Glutamatergic neuron (in vitro differentiated cells): Measurements from ENCODE around the gene NEK9. TPM values are rescaled to one million over a fixed set of nuclear protein-coding genes. Genes with fewer than 3 reads are reported as not detected.

Source experiments
- DNase-seq: peaks from one replicate; pipeline ENCODE4 v3.0.0; 2022
- H3K27ac Mint-ChIP-seq: one replicate; pipeline ENCODE4 v1.8.0; 2020; ENCODE audit warnings: mild to moderate bottlenecking, mixed read lengths, inconsistent platforms; ENCODE audit not compliant: unreplicated experiment
- H3K27me3 Mint-ChIP-seq: one replicate; pipeline ENCODE4 v1.8.0; 2020; ENCODE audit warnings: mild to moderate bottlenecking, moderate library complexity, mixed read lengths, inconsistent platforms; ENCODE audit not compliant: unreplicated experiment
- H3K36me3 Mint-ChIP-seq: one replicate; pipeline ENCODE4 v1.8.0; 2020; ENCODE audit warnings: mild to moderate bottlenecking, mixed read lengths, inconsistent platforms; ENCODE audit not compliant: unreplicated experiment
- H3K4me1 Mint-ChIP-seq: one replicate; pipeline ENCODE4 v1.8.0; 2020; ENCODE audit warnings: mild to moderate bottlenecking, low read depth, mixed read lengths, inconsistent platforms; ENCODE audit not compliant: unreplicated experiment
- H3K4me3 Mint-ChIP-seq: one replicate; pipeline ENCODE4 v1.8.0; 2020; ENCODE audit warnings: mild to moderate bottlenecking, mixed read lengths, inconsistent platforms; ENCODE audit not compliant: unreplicated experiment
- H3K9me3 Mint-ChIP-seq: one replicate; pipeline ENCODE4 v1.8.0; 2020; ENCODE audit warnings: mild to moderate bottlenecking, moderate library complexity, mixed read lengths, inconsistent platforms; ENCODE audit not compliant: unreplicated experiment
- total RNA-seq: library from RNA; stranded (reverse); fragmentation: NEBNext Ultra II Directional; extraction: Animal tissue kit (Norgen Biotek cat#: 25700); gene quantifications from one replicate; pipeline ENCODE4 v1.2.1, GENCODE V29; 2021; ENCODE audit not compliant: unreplicated experiment
- TF ChIP-seq, protein P1 (sequence below): fragments of 200-600 bp; sonication (generic); IDR thresholded peaks from one replicate; pipeline ENCODE4 v1.5.0; 2021; ENCODE audit not compliant: partially characterized antibody, unreplicated experiment

NEK9 gene
- total RNA-seq, 1 donor from 2014 or later: 50.7 TPM

DNA sequence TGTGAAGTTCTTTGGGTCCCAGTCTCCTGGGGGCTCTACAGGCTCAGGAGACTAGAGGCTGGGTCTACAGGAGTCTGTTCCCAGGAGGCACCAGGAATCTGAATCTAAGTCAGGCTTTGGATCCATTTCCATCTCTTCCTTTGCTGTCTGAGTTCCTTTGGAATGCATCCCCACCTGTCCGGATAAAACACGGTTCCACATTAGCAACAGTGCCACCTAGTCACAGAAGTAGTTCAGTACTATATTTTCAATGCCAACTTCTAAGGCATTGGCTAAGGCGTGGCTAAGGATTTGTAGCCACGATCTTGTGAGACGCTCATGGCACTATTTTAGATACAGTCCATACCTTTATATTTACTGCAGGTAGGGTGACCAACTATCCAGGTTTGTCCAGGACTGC lies 42.3 kb downstream of the NEK9 start:
- Mint-ChIP-seq H3K27me3 (no peaks in the 10 kb centered on the region), H3K9me3 (no peaks in the 10 kb centered on the region), H3K4me1 (no peaks in the 10 kb centered on the region), H3K4me3 (no peak overlapping the region), H3K36me3 (no peaks in the 10 kb centered on the region), H3K27ac (no peak overlapping the region)
- TF ChIP-seq, protein P1, sequence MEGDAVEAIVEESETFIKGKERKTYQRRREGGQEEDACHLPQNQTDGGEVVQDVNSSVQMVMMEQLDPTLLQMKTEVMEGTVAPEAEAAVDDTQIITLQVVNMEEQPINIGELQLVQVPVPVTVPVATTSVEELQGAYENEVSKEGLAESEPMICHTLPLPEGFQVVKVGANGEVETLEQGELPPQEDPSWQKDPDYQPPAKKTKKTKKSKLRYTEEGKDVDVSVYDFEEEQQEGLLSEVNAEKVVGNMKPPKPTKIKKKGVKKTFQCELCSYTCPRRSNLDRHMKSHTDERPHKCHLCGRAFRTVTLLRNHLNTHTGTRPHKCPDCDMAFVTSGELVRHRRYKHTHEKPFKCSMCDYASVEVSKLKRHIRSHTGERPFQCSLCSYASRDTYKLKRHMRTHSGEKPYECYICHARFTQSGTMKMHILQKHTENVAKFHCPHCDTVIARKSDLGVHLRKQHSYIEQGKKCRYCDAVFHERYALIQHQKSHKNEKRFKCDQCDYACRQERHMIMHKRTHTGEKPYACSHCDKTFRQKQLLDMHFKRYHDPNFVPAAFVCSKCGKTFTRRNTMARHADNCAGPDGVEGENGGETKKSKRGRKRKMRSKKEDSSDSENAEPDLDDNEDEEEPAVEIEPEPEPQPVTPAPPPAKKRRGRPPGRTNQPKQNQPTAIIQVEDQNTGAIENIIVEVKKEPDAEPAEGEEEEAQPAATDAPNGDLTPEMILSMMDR: no peak
- DNase-seq: no peak

DNA sequence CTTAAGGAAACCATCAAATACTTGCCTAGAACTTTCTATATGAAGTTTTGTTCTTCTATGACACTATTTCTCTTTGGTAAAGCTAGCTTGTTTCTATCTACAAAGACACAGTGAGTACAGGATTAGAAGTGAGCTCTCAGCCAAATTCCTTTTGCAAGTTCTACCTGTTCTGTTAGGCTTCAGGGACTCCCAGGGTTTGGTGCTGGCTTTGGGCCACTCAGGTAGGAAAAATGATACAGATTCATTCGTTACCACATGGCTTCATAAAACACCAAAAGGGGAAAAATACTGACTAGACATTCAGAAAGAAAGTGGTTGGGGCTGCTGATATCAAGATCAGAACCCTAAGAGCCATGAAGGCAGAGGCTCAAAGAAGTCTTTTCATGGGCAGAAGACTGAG lies 43.6 kb downstream of the NEK9 start:
- no peaks in the 10 kb centered on the region for H3K36me3 Mint-ChIP-seq
- no peaks in the 10 kb centered on the region for H3K4me1 Mint-ChIP-seq
- TF ChIP-seq, protein P1: no peak
- H3K9me3 Mint-ChIP-seq: no peaks in the 10 kb centered on the region
- H3K27me3 Mint-ChIP-seq: no peaks in the 10 kb centered on the region
- H3K27ac Mint-ChIP-seq: no peak overlapping the region
- no peak overlapping the region for H3K4me3 Mint-ChIP-seq
- DNase-seq: no peak

DNA sequence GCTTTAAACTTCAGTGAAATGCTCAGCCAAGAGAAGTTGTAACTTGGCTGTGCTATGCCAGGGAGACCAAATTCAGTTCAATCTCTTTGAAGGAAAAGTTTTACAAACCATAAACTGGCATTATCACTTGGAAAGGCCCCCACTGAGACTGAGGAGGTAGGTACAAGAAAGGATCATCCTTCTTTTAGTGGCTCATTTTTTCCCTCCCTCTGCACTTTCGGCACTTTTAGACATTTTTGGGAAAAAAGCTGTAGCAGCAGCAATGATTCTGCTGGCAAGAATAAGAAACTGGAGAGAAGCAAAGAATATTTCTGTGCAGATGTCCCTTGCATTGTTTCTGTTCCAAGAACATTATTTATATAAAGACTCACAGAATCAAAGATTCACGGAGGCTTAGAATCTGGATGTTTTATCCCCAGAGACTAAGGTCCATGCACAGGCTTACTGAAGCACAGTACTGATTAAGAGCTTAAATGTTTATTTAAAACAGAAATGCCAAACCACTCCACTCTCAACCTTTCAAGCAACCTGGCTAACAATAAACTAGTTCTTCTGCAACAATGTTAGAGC lies 45.1 kb downstream of the NEK9 start:
- Mint-ChIP-seq H3K36me3 (no peaks in the 10 kb centered on the region), H3K4me1 (no peaks in the 10 kb centered on the region), H3K27ac (no peak overlapping the region), H3K4me3 (no peak overlapping the region), H3K27me3 (no peaks in the 10 kb centered on the region), H3K9me3 (no peaks in the 10 kb centered on the region)
- no peak for DNase-seq
- TF ChIP-seq, protein P1: no peak

DNA sequence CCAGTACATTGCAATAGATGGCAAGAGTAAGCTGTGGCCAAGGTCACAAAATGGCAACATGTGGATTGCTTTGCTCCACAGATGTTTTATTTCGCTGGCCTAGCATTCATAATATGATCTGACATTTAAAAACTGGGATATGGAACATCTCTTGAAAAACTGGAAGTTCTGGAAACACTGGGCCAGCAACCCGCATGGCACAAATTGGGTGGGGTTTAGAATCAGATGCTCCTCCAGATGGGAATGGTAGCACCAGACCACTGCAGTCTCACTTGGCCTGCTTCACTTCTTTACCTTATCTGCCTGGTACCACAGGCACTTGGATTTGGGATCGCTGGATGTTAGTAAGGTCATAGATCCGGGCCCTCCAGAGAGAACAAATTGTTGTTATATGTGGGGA lies 47.3 kb downstream of the NEK9 start:
- Mint-ChIP-seq H3K36me3 (no peaks in the 10 kb centered on the region), H3K4me1 (no peaks in the 10 kb centered on the region), H3K27me3 (no peaks in the 10 kb centered on the region), H3K27ac (no peak overlapping the region), H3K9me3 (no peaks in the 10 kb centered on the region), H3K4me3 (no peak overlapping the region)
- DNase-seq: no peak
- TF ChIP-seq, protein P1: no peak

DNA sequence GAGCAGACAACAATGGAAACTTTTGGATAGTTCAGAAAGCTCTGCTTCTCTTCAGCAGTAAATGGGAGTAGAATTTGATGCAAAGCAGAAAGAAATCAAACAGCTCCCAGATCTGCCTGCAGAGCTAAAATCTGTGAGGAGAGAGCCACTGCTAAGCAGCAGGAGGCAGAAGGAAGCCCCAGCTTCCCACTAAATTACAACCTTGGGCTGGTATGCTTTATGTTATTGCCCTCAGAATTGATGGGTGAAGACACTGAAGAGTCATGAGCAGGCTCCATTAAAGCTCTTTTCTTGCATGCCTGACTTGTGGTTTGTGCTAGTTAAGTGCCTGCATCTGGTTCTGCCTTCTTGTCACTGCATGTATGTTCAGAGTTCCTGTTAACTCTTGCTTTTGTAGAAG lies 49.1 kb downstream of the NEK9 start:
- Mint-ChIP-seq H3K27ac (no peak overlapping the region), H3K9me3 (no peaks in the 10 kb centered on the region), H3K36me3 (no peaks in the 10 kb centered on the region), H3K27me3 (no peaks in the 10 kb centered on the region), H3K4me3 (no peak overlapping the region), H3K4me1 (no peaks in the 10 kb centered on the region)
- DNase-seq: no peak
- TF ChIP-seq, protein P1: no peak
